Suprapubic skin (tissue), 4 donors: ENCODE data around the gene ACSL5. TPM values are rescaled to one million over a fixed set of nuclear protein-coding genes. Genes with fewer than 3 reads are reported as not detected.

Experiments
- DNase-seq, 2 donors: peaks; one replicate each; pipeline ENCODE4 v3.0.0-alpha.2; 2019; ENCODE audit warnings: low spot score in 2 of 2
- H3K27ac ChIP-seq: fragments of 200-600 bp; sonication (generic); one replicate; pipeline ENCODE4 v1.5.1; 2019
- H3K27me3 ChIP-seq: fragments of 200-600 bp; sonication (generic); one replicate; pipeline ENCODE4 v1.5.1; 2019
- H3K36me3 ChIP-seq: fragments of 200-600 bp; sonication (generic); one replicate; pipeline ENCODE4 v1.5.1; 2019
- H3K4me1 ChIP-seq: fragments of 200-600 bp; sonication (generic); one replicate; pipeline ENCODE4 v1.5.1; 2019
- H3K4me3 ChIP-seq: fragments of 200-600 bp; sonication (generic); one replicate; pipeline ENCODE4 v1.5.1; 2019; ENCODE audit warnings: mild to moderate bottlenecking
- H3K9me3 ChIP-seq: fragments of 200-600 bp; sonication (generic); one replicate; pipeline ENCODE4 v1.5.1; 2019
- EP300 ChIP-seq: sonication (generic); formaldehyde crosslinking; IDR thresholded peaks from one replicate; pipeline ENCODE4 v1.6.1; 2017; ENCODE audit warnings: antibody characterized with exemption
- POLR2A ChIP-seq, 2 donors: fragments of 450-650 bp; IDR thresholded peaks; one replicate each; pipeline ENCODE4 v1.6.1; 2017; ENCODE audit warnings: antibody characterized with exemption in 2 of 2, mild to moderate bottlenecking in 2 of 2, moderate library complexity in 2 of 2
- POLR2AphosphoS5 ChIP-seq, 3 donors: sonication (generic); formaldehyde crosslinking; IDR thresholded peaks; one replicate each; pipeline ENCODE4 v1.6.1; 2017; ENCODE audit warnings: antibody characterized with exemption in 3 of 3
- WGBS: methylation state at CpG from one replicate; pipeline ENCODE4 v1.1.5; 2018; 5-methylcytosine and 5-hydroxymethylcytosine counted together
- total RNA-seq, 4 donors: library from RNA; depleted of rRNA; stranded (reverse); fragments of >200 nt; gene quantifications; one replicate each; pipeline ENCODE4 v1.1.0, GENCODE V29; 2016
- TF ChIP-seq, protein P1 (sequence below), 2 donors: fragments of 200-600 bp in 1 of 2; fragments of 450-650 bp in 1 of 2; sonication (generic) in 1 of 2; IDR thresholded peaks; one replicate each; pipeline ENCODE4 v1.5.1; 2016 to 2019; ENCODE audit warnings: antibody characterized with exemption in 2 of 2, mild to moderate bottlenecking in 1 of 2, moderate library complexity in 1 of 2

ACSL5 gene
- total RNA-seq, 4 donors from 2014 or later: 3.8 to 6.5 (median 5.0) TPM

DNA sequence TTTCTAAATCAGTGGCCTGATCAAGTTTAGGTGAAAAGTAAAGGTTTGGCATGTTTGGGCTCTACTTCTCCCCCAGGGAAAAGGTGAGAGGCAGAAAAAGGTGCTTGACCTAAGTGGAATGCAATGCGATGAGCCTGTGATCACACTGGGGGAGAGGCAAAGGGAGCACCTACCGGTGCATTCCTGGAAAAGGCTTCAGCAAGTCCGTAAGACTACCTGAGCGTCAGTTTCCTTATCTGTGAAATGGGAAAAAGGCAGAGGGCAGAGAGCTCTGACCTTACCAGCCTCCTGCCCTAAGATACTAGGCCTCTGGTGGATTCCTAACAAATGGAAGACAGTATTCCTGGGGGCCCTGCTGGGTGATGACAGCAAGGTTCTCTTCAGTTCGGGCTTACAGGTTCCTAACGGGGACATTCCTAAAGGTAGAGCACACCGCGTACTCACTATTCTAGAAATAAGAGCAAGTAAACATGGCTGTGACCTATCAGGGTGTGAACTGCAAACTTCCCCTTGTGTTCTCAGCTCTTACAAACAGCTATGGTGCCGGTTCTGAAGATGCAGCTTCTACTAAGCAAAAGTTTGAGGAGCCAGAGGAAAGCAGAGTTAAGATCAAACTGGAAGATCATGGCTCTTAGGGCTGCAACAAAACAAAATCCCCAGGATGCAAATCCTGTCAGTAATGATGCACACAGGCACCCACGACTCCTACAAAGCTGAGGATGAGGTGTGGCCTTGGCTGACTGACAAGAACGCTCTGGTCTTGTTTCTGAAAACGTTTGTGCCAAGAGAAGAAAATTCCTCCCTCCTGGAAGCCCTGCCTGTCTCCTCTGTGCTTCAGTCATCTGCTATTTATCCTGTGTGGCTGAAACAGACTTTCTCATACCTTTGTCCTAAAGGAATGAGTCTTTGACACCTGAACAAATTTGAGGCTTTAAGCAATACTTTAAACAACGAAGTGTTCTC lies 13.3 kb upstream of the ACSL5 start:
- peak in 1 of 2 donors; percentile 73 for DNase-seq
- no peaks in the 10 kb centered on the region for H3K27me3 ChIP-seq
- no peak overlapping the region for H3K4me3 ChIP-seq
- WGBS: 51% methylated on average over 13 of the region's 13 CpGs
- H3K4me1 ChIP-seq: peaks cover 35% of the 10 kb centered on the region
- H3K27ac ChIP-seq: peak overlapping the region; percentile 84
- H3K9me3 ChIP-seq: no peaks in the 10 kb centered on the region
- no peaks in the 10 kb centered on the region for H3K36me3 ChIP-seq
- TF ChIP-seq, protein P1, sequence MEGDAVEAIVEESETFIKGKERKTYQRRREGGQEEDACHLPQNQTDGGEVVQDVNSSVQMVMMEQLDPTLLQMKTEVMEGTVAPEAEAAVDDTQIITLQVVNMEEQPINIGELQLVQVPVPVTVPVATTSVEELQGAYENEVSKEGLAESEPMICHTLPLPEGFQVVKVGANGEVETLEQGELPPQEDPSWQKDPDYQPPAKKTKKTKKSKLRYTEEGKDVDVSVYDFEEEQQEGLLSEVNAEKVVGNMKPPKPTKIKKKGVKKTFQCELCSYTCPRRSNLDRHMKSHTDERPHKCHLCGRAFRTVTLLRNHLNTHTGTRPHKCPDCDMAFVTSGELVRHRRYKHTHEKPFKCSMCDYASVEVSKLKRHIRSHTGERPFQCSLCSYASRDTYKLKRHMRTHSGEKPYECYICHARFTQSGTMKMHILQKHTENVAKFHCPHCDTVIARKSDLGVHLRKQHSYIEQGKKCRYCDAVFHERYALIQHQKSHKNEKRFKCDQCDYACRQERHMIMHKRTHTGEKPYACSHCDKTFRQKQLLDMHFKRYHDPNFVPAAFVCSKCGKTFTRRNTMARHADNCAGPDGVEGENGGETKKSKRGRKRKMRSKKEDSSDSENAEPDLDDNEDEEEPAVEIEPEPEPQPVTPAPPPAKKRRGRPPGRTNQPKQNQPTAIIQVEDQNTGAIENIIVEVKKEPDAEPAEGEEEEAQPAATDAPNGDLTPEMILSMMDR (IDR thresholded peaks at IDR 0.05): no peak
- TF ChIP-seq EP300 (no peak), POLR2AphosphoS5 (IDR thresholded peaks at IDR 0.05) (no peak), POLR2A (IDR thresholded peaks at IDR 0.05) (no peak)

DNA sequence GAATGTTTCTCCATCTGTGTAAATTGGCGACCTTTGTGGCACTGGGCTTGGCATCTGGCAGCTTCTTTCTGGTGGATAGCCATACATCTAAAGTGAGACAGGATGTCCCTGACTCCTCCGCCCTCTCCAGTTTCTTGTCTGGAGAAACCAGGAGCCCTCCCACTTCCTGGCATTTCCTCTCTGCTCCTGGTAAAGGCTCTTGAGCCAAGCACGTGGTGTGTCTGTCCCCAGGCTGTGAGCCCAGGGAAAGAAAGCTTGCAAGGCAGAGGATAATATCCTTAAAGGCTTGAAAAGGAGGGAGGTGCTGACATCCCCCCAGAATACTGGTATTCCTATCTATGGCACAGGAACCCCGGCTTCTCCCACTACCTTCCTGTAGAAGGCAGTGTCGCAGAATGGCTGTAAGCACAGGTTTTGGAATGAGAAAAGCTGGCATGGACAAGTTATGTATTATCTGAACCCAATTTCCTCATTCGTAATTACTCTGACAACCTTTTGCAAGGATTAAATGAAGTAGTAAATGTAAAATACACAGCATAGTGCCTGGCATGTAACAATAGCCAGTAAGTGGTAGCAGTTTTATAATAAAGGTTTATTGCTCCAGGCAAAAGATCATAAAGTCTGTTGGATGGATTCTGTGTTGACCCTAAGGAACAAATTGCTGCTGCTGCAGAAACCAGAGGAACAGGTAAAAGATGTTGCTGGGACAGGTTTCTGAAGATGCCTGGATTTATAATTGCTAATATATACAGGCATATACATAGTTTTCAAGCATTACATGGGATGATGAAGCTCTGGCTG lies 11.8 kb upstream of the ACSL5 start:
- Histone ChIP-seq H3K9me3 (no peaks in the 10 kb centered on the region), H3K4me3 (no peak overlapping the region), H3K4me1 (peaks cover 35% of the 10 kb centered on the region), H3K27me3 (no peaks in the 10 kb centered on the region), H3K36me3 (no peaks in the 10 kb centered on the region), H3K27ac (peak overlapping the region; percentile 84)
- DNase-seq: peak in 1 of 2 donors; percentile 75
- no peak for TF ChIP-seq POLR2AphosphoS5 (IDR thresholded peaks at IDR 0.05)
- TF ChIP-seq, protein P1 (IDR thresholded peaks at IDR 0.05): no peak
- no peak for TF ChIP-seq EP300
- TF ChIP-seq POLR2A (IDR thresholded peaks at IDR 0.05): no peak
- 31% methylated on average over 6 of the region's 6 CpGs for WGBS

DNA sequence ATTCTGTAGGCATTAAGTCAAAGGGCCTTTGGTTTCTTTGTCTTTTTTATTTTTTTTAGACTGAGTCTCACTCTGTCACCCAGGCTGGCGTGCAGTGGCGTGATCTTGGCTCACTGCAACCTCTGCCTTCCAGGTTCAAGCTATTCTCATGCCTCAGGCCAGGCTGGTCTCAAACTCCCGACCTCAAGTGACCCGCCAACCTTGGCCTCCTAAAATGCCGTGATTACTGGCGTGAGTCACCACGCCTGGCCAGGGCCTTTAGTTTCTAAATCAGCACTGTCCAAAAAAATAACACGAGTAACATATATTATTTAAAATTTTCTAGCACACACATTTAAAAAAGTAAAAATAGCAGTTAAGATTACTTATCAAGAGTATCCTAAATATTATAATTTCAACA lies 11.1 kb upstream of the ACSL5 start:
- 26% methylated on average over 8 of the region's 8 CpGs for WGBS
- no peak overlapping the region for H3K4me3 ChIP-seq
- H3K9me3 ChIP-seq: no peaks in the 10 kb centered on the region
- peaks cover 35% of the 10 kb centered on the region for H3K4me1 ChIP-seq
- H3K36me3 ChIP-seq: no peaks in the 10 kb centered on the region
- DNase-seq: no peak
- TF ChIP-seq EP300: no peak
- no peak for TF ChIP-seq POLR2AphosphoS5 (IDR thresholded peaks at IDR 0.05)
- TF ChIP-seq, protein P1 (IDR thresholded peaks at IDR 0.05): no peak
- TF ChIP-seq POLR2A (IDR thresholded peaks at IDR 0.05): no peak
- no peaks in the 10 kb centered on the region for H3K27me3 ChIP-seq
- H3K27ac ChIP-seq: peak overlapping the region; percentile 18

GRCh38 chr10:112363696-112364688 lies 9.9 kb upstream of the ACSL5 start:
- TF ChIP-seq EP300: no peak
- TF ChIP-seq, protein P1 (IDR thresholded peaks at IDR 0.05): no peak
- TF ChIP-seq POLR2AphosphoS5 (IDR thresholded peaks at IDR 0.05): no peak
- TF ChIP-seq POLR2A (IDR thresholded peaks at IDR 0.05): no peak
- no peak for DNase-seq
- Histone ChIP-seq H3K9me3 (no peaks in the 10 kb centered on the region), H3K27me3 (no peaks in the 10 kb centered on the region), H3K27ac (no peak overlapping the region), H3K4me1 (peaks cover 35% of the 10 kb centered on the region), H3K4me3 (no peak overlapping the region), H3K36me3 (no peaks in the 10 kb centered on the region)
- 92% methylated on average over 22 of the region's 22 CpGs for WGBS
